ENCODE data around the gene FAM76B. TPM values are rescaled to one million over a fixed set of nuclear protein-coding genes. Genes with fewer than 3 reads are reported as not detected.
A peak's percentile ranks its signal among the peaks of the same experiment; 100 is the strongest.
"Not testable (repeated sequence)": the region's sequence is repeated elsewhere in the genome, so short reads cannot be mapped to it uniquely, and the experiment has no call there.

FAM76B gene
- polyA plus RNA-seq = 1 to 10 TPM; 6.8 to 9.1 (median 7.5) TPM

- H3K27ac ChIP-seq (ENCODE audit: low read depth, low read length) = peak within 1 kb of the TSS; percentile 95
- 0 to 1% (median 0%) methylated on average over 57 to 62 of the region's 62 CpGs for whole genome bisulfite sequencing, 3 donors
Observed at GRCh38 chr11:95789506-95790122, at the start of gene FAM76B. Gene FAM76B, minus strand, starts transcription at chr11:95789782. Its CDS starts 304 bp downstream, at chr11:95789478.

- WGBS, 3 donors = 9 to 23% (median 13%) methylated on average over 3 of the region's 3 CpGs
- no peak overlapping the region for H3K27ac ChIP-seq (ENCODE audit: low read depth, low read length)
Observed at GRCh38 chr11:95835768-95836488, 46.3 kb upstream of the FAM76B start.

- no peak overlapping the region for H3K27ac ChIP-seq (ENCODE audit: low read depth, low read length)
- WGBS, 3 donors = 55 to 69% (median 61%) methylated on average over 3 of the region's 3 CpGs
Observed at GRCh38 chr11:95835351-95835750, 45.8 kb upstream of the FAM76B start.

- H3K27ac ChIP-seq (ENCODE audit: low read depth, low read length) = no peak overlapping the region
- 38 to 86% (median 39%) methylated on average over 1 of the region's 1 CpG for WGBS, 3 donors
Observed at GRCh38 chr11:95833378-95833777, 43.8 kb upstream of the FAM76B start.

GRCh38 chr11:95832763-95833162, 43.2 kb upstream of the FAM76B start:
- no peak overlapping the region for H3K27ac ChIP-seq (ENCODE audit: low read depth, low read length)
- 76 to 80% (median 78%) methylated on average over 3 of the region's 3 CpGs for WGBS, 3 donors

- 64 to 74% (median 71%) methylated on average over 2 of the region's 2 CpGs for WGBS, 3 donors
- H3K27ac ChIP-seq (ENCODE audit: low read depth, low read length) = no peak overlapping the region
Observed at GRCh38 chr11:95831198-95831883, 41.8 kb upstream of the FAM76B start.

- no peak overlapping the region for H3K27ac ChIP-seq (ENCODE audit: low read depth, low read length)
- 93 to 98% (median 95%) methylated on average over 1 of the region's 1 CpG for WGBS, 3 donors
Observed at GRCh38 chr11:95829580-95830259, 40.1 kb upstream of the FAM76B start.

GRCh38 chr11:95827696-95828095, 38.1 kb upstream of the FAM76B start:
- WGBS, 3 donors = 67 to 92% (median 75%) methylated on average over 4 of the region's 4 CpGs
- H3K27ac ChIP-seq (ENCODE audit: low read depth, low read length) = no peak overlapping the region

GRCh38 chr11:95821640-95822039, 32.1 kb upstream of the FAM76B start:
- H3K27ac ChIP-seq (ENCODE audit: low read depth, low read length) = no peak overlapping the region
- WGBS, 3 donors = 32 to 86% (median 77%) methylated on average over 2 of the region's 2 CpGs

- H3K27ac ChIP-seq (ENCODE audit: low read depth, low read length) = no peak overlapping the region
- WGBS, 3 donors = 95 to 100% (median 97%) methylated on average over 2 of the region's 2 CpGs
Observed at GRCh38 chr11:95816037-95816436, 26.5 kb upstream of the FAM76B start.

GRCh38 chr11:95811052-95811451, 21.5 kb upstream of the FAM76B start:
- H3K27ac ChIP-seq (ENCODE audit: low read depth, low read length) = not testable (repeated sequence)
- 94 to 98% (median 97%) methylated on average over 4 of the region's 4 CpGs for WGBS, 3 donors

GRCh38 chr11:95806464-95806863, 16.9 kb upstream of the FAM76B start:
- WGBS, 3 donors = 94 to 96% (median 95%) methylated on average over 6 of the region's 6 CpGs
- not testable (repeated sequence) for H3K27ac ChIP-seq (ENCODE audit: low read depth, low read length)

GRCh38 chr11:95805869-95806268, 16.3 kb upstream of the FAM76B start:
- WGBS, 3 donors = 76 to 92% (median 77%) methylated on average over 2 of the region's 2 CpGs
- no peak overlapping the region for H3K27ac ChIP-seq (ENCODE audit: low read depth, low read length)

- WGBS, 3 donors = 95 to 98% (median 95%) methylated on average over 2 of the region's 2 CpGs
Observed at GRCh38 chr11:95803973-95804372, 14.4 kb upstream of the FAM76B start.

GRCh38 chr11:95802806-95803205, 13.2 kb upstream of the FAM76B start:
- WGBS, 3 donors = 97 to 100% (median 97%) methylated on average over 1 of the region's 1 CpG

More at GRCh38 chr11:95803973-95804372, 14.4 kb upstream of the FAM76B start:
- H3K27ac ChIP-seq (ENCODE audit: low read depth, low read length) = no peak overlapping the region

GRCh38 chr11:95800438-95800837, 10.9 kb upstream of the FAM76B start:
- WGBS, 3 donors = 93 to 96% (median 94%) methylated on average over 12 of the region's 12 CpGs

More at GRCh38 chr11:95802806-95803205, 13.2 kb upstream of the FAM76B start:
- H3K27ac ChIP-seq (ENCODE audit: low read depth, low read length) = no peak overlapping the region

GRCh38 chr11:95799546-95799945, 10.0 kb upstream of the FAM76B start:
- WGBS, 3 donors = 89 to 97% (median 93%) methylated on average over 1 of the region's 1 CpG
- no peak overlapping the region for H3K27ac ChIP-seq (ENCODE audit: low read depth, low read length)

More at GRCh38 chr11:95800438-95800837, 10.9 kb upstream of the FAM76B start:
- H3K27ac ChIP-seq (ENCODE audit: low read depth, low read length) = no peak overlapping the region

GRCh38 chr11:95796501-95796900, 6.9 kb upstream of the FAM76B start:
- H3K27ac ChIP-seq (ENCODE audit: low read depth, low read length) = no peak overlapping the region
- 69 to 82% (median 81%) methylated on average over 4 of the region's 4 CpGs for WGBS, 3 donors

Data from adipose tissue (tissue), 3 donors.